ENCODE results near the gene HMGA1. TPM values are rescaled to one million over a fixed set of nuclear protein-coding genes. Genes with fewer than 3 reads are reported as not detected.

HMGA1 gene
- total RNA-seq, 4 donors from 2014 or later = 0.51 to 24.4 (median 13.5) TPM

DNA sequence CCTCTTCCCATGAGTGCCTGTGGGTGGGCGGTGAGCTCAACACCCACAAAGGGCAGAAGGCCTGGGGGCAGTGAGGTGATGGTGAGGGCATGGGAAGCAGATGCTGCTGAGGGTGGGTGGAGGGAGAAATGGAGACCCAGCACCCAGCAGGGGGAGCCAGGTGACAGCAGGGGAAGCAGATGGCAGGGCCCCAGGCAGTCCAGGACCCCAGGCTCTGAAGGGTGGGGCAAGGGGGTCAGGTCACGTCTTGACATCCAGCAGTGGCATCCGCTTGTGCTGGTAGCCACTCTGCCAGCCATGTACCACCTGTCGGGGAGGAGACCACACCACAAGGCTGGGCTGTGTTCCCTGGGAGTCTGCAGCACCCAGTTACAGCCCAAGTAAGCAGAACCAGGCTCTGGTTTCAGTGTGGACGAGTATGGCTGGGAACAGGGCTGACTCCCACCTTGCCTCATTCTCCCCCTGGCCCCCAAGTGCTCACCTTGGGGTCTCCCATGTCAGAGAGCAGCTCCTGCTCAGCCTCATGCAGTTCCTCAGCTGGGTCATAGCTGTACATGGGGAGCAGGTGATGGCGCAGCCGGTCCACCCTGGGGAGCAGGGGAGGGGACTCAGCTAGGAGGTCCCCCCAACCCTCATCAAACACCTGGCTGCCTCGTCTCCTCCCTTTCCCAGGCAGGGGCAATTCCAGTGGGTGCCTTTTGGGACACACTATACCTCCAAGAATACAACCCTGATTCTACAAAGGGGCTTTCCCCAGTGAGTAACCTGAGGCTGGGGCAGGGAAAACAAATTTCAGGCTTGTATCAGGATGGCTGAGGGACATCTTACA is 10.1 kb downstream of the HMGA1 start:
- peaks cover 8 to 11% of the 10 kb centered on the region in 2 donors for H3K4me1 ChIP-seq
- no peak overlapping the region for H3K27ac ChIP-seq
- H3K36me3 ChIP-seq = no peaks in the 10 kb centered on the region
- H3K27me3 ChIP-seq = no peaks in the 10 kb centered on the region
- no peak for TF ChIP-seq POLR2A (IDR thresholded peaks at IDR 0.05)
- no peak for TF ChIP-seq CTCF (IDR thresholded peaks at IDR 0.05)
- no peak overlapping the region for H3K4me3 ChIP-seq
- H3K9me3 ChIP-seq = no peaks in the 10 kb centered on the region
- DNase-seq = no peak
- intact Hi-C loops (cut with DNase I; ENCODE audit: low total_unique reads) = loop anchor here (5.0 kb wide), 2 partner anchors 146 to 171 kb away; partner anchors contain the start of gene NUDT3

DNA sequence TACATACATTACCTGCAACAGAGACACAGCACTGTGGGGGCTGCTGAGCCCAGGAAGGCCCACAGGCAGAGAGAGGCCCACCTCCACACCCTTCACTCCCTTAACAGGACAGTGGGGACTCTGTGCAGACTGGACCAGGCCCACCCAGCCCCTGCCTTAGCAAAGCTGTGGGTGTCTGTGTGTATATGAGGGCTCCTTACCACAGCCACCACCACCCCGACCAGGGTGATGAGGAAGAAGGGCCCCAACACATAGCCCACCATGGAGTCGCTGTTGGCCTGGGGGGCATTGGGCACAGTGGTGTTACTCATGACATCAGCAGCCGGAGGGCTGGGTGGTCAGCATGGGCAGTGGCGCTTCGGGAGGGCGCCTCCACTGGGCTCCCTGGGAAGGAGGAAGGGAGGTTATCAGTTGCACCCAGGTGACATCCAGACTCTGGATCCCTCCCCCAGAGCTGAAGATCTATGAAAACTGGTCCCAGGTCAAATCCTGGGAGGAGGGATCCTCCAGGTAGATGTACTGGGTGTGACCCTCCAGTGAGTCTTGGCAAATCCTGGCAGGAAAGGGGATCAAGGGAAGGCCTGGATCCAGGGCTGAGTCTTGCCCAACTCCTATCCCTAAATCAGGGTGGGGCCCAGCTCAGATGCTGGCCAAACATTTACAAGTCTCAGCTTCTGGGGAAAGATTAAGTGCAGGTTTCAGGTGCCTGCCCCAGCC is 11.0 kb downstream of the HMGA1 start:
- H3K4me3 ChIP-seq = no peak overlapping the region
- intact Hi-C loops (cut with DNase I; ENCODE audit: low total_unique reads) = loop anchor here (5.0 kb wide), 2 partner anchors 145 to 170 kb away; partner anchors contain the start of gene NUDT3
- H3K36me3 ChIP-seq = no peaks in the 10 kb centered on the region
- no peak for TF ChIP-seq CTCF (IDR thresholded peaks at IDR 0.05)
- no peak for TF ChIP-seq POLR2A (IDR thresholded peaks at IDR 0.05)
- DNase-seq = peak in 1 of 2 donors; percentile 23
- peak overlapping the region; percentile 92 to 95 for H3K27ac ChIP-seq
- H3K27me3 ChIP-seq = no peaks in the 10 kb centered on the region
- H3K4me1 ChIP-seq = peaks cover 8 to 11% of the 10 kb centered on the region in 2 donors
- no peaks in the 10 kb centered on the region for H3K9me3 ChIP-seq

DNA sequence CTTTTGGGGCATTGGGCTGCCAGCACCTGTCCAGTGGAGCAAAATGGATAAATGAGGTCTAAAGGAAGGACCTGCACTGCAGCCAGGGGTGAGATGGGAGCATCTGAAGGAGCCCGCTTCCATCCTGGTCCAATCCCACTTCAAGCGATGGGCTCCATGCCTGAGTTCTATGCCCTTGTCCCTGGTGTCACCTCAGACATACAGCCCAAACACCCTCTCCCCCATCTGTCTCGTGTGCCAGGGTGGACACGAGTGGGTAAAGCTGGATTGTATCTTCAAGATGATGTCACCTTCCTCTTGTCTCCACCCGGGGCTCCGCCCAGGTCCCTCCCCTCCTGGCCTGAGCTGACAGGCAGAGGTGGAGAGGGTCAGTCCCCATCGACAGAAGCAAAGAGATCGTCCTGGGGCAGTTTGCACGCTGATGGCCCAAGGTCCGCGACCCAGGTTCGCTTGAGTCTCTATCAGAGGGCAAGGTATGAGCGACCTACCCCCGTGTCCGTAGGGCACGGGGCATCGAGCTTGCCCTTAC is 11.6 kb downstream of the HMGA1 start:
- Histone ChIP-seq H3K4me3 (peak overlapping the region; percentile 84 to 91), H3K9me3 (no peaks in the 10 kb centered on the region), H3K27me3 (no peaks in the 10 kb centered on the region), H3K27ac (peak overlapping the region; percentile 92 to 95), H3K36me3 (no peaks in the 10 kb centered on the region), H3K4me1 (peaks cover 8 to 11% of the 10 kb centered on the region in 2 donors)
- TF ChIP-seq POLR2A (IDR thresholded peaks at IDR 0.05) (no peak), CTCF (IDR thresholded peaks at IDR 0.05) (no peak)
- peak; percentile 72 to 75 for DNase-seq
- intact Hi-C loops (cut with DNase I; ENCODE audit: low total_unique reads) = loop anchor here (5.0 kb wide), 2 partner anchors 144 to 169 kb away; partner anchors contain the start of gene NUDT3

- no peaks in the 10 kb centered on the region for H3K27me3 ChIP-seq
- no peaks in the 10 kb centered on the region for H3K9me3 ChIP-seq
- H3K36me3 ChIP-seq = no peaks in the 10 kb centered on the region
- peak within 1 kb of the TSS; percentile 84 to 91 for H3K4me3 ChIP-seq
- H3K27ac ChIP-seq = peak within 1 kb of the TSS; percentile 92 to 95
- intact Hi-C loops (cut with DNase I; ENCODE audit: low total_unique reads) = loop anchor here (5.0 kb wide), 2 partner anchors 143 to 168 kb away; partner anchors contain the start of gene NUDT3
- peaks cover 8 to 10% of the 10 kb centered on the region in 2 donors for H3K4me1 ChIP-seq
- peak; percentile 96 to 98 for DNase-seq
- TF ChIP-seq CTCF (IDR thresholded peaks at IDR 0.05) (peak; percentile 95 to 97 (median 97)), POLR2A (IDR thresholded peaks at IDR 0.05) (peak; percentile 68 to 83)
These were observed 12.2 kb downstream of the HMGA1 start, which contains the start of gene SMIM29 for GRCh38 chr6:34248727-34249468. SMIM29 (minus strand) TSS chr6:34249006; CDS start chr6:34247791, 1,215 bp downstream.

Measured in uterus (tissue), 4 donors.